Non-pigmented ciliary epithelial cell (primary cell): ENCODE data around the gene BEAN1.
"Not testable (repeated sequence)": the region's sequence is repeated elsewhere in the genome, so short reads cannot be mapped to it uniquely, and the experiment has no call there.

Experiments used
- DNase-seq: peaks from one replicate; pipeline ENCODE4 v3.0.0-alpha.2; 2010; ENCODE audit warnings: low read depth

The BEAN1 gene

GRCh38 chr16:66508914-66509496 is 81.9 kb downstream of the BEAN1 start:
- no peak for DNase-seq

GRCh38 chr16:66509576-66509975 is 82.5 kb downstream of the BEAN1 start:
- DNase-seq: no peak

- DNase-seq: no peak
These were observed 83.2 kb downstream of the BEAN1 start for GRCh38 chr16:66510298-66510697.

- no peak for DNase-seq
These were observed 83.9 kb downstream of the BEAN1 start for GRCh38 chr16:66510711-66511601.

- DNase-seq: peak; percentile 52
These were observed 84.6 kb downstream of the BEAN1 start for GRCh38 chr16:66511602-66512271.

GRCh38 chr16:66512272-66513110 is 85.4 kb downstream of the BEAN1 start:
- no peak for DNase-seq

- DNase-seq: no peak
These were observed 86.1 kb downstream of the BEAN1 start for GRCh38 chr16:66513111-66513723.

GRCh38 chr16:66514391-66514790 is 87.3 kb downstream of the BEAN1 start:
- DNase-seq: not testable (repeated sequence)

- not testable (repeated sequence) for DNase-seq
These were observed 88.0 kb downstream of the BEAN1 start for GRCh38 chr16:66514980-66515595.

GRCh38 chr16:66515596-66516508 is 88.8 kb downstream of the BEAN1 start:
- DNase-seq: peak; percentile 36

GRCh38 chr16:66516509-66516807 is 89.4 kb downstream of the BEAN1 start:
- no peak for DNase-seq

GRCh38 chr16:66516808-66517585 is 89.9 kb downstream of the BEAN1 start:
- peak; percentile 99 for DNase-seq

GRCh38 chr16:66517586-66518263 is 90.6 kb downstream of the BEAN1 start:
- DNase-seq: no peak

GRCh38 chr16:66519482-66520373 is 92.6 kb downstream of the BEAN1 start:
- DNase-seq: no peak

- DNase-seq: no peak
These were observed 93.5 kb downstream of the BEAN1 start for GRCh38 chr16:66520406-66521170.

- no peak for DNase-seq
These were observed 94.2 kb downstream of the BEAN1 start for GRCh38 chr16:66521252-66521713.
